K562 (cell line): Measurements from ENCODE around the gene TUBGCP6. TPM values are rescaled to one million over a fixed set of nuclear protein-coding genes. Genes with fewer than 3 reads are reported as not detected.

Source experiments
- CXXC5 ChIP-seq: fragments of 250-450 bp; sonication (Bioruptor Pico); IDR thresholded peaks from 2 replicates; pipeline ENCODE4 v1.8.0; 2022; ENCODE audit warnings: inconsistent platforms, mild to moderate bottlenecking, moderate library complexity
- TOE1 ChIP-seq, 2 experiments: fragments of 450-650 bp in 1 of 2; sonication (generic) in 1 of 2; formaldehyde crosslinking in 1 of 2; IDR thresholded peaks; 2 replicates each; pipeline versions ENCODE4 v1.7.1 to v1.8.0; 2016 to 2022; ENCODE audit warnings: borderline replicate concordance in 2 of 2, mild to moderate bottlenecking in 2 of 2, antibody characterized with exemption in 1 of 2, inconsistent platforms in 1 of 2, low read depth in 1 of 2, missing genetic modification reagents in 1 of 2, moderate library complexity in 1 of 2
- polyA plus RNA-seq, 8 experiments: library from polyadenylated mRNA; depleted of rRNA in 4 of 8; stranded (reverse) in 5 of 8; unstranded in 3 of 8; fragments of >200 nt; fragmentation: Nextera tagmentation in 2 of 8; fragmentation: Illumina TruSeq in 1 of 8; extraction: Ambion mirVana in 2 of 8; extraction: Trizol in 1 of 8; gene quantifications; 2 replicates each; pipeline versions ENCODE4 v1.2.1 to v1.2.3, GENCODE V29; 2011 to 2014; ENCODE audit warnings: inconsistent platforms in 1 of 8, missing spikeins in 1 of 8
- total RNA-seq, 7 experiments: library from RNA; depleted of rRNA in 6 of 7; stranded (reverse); fragments of >200 nt in 6 of 7; fragmentation: Illumina TruSeq in 2 of 7; extraction: Trizol in 2 of 7; gene quantifications; 2 replicates each; pipeline versions ENCODE4 v1.2.1 to v1.2.3, GENCODE V29; 2011 to 2021; ENCODE audit warnings: low replicate concordance in 1 of 7
- TF ChIP-seq, protein P1 (sequence below): fragments of 450-650 bp; IDR thresholded peaks from 2 replicates; pipeline ENCODE4 v1.6.1; 2017; ENCODE audit warnings: antibody characterized with exemption, mild to moderate bottlenecking
- TF ChIP-seq, protein P2 (sequence below): fragments of 450-650 bp; IDR thresholded peaks from 2 replicates; pipeline ENCODE4 v1.6.1; 2017; ENCODE audit warnings: antibody characterized with exemption
- TF ChIP-seq, protein P3 (sequence below): fragments of 450-650 bp; formaldehyde crosslinking; IDR thresholded peaks from 2 replicates; pipeline ENCODE4 v1.4.0; 2020; ENCODE audit warnings: mild to moderate bottlenecking, moderate library complexity

The TUBGCP6 gene
- total and polyA plus RNA-seq, 9 of the 15 experiments (the other 6 are each of a cell fraction or from before 2014, with no cell fraction given) = 0.76 to 33.0 (median 10.1) TPM

DNA sequence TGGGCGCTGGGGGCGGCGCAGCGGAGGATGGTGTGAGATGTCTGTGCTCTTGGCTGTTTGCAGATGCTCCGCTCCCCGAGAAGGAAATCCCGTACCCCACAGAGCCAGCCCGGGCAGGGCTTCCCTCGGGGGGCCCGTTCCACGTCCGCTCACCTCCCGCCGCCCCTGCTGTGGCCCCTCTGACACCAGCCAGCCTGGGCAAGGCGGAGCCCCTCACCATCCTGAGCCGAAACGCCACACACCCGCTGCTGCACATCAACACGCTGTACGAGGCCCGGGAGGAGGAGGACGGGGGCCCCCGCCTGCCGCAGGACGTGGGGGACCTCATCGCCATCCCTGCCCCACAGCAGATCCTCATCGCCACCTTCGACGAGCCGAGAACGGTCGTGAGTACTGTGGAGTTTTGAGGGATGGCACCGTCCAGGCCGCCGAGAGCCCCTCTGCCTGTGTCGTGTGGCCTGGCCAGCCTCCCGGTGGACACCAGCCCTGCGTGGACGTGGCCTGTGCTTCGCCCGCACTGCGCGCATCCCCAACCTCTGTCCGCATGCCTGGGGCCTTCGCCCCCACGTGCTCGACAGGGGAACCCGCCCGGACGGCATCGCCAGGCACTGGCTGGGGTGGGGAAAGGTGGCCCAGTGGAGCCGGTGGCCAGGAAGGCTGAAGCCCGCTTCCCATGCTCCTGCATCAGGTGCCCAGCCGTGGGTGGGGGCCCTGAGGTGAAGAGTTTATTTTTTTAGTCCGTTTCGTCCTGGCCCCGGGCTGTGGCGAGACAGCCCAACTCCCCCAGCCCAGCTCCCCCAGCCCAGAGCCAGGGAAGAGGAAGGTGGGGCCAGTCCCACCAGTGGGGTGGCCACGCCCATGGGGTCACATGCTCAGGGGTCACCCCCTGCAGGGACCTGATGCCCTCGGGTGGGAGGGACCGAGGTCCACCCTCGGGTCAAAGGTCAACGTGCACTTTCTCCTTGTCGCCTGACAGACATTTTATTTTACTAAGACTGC is 65.7 kb downstream of the TUBGCP6 start (continued):
- TF ChIP-seq, protein P1, sequence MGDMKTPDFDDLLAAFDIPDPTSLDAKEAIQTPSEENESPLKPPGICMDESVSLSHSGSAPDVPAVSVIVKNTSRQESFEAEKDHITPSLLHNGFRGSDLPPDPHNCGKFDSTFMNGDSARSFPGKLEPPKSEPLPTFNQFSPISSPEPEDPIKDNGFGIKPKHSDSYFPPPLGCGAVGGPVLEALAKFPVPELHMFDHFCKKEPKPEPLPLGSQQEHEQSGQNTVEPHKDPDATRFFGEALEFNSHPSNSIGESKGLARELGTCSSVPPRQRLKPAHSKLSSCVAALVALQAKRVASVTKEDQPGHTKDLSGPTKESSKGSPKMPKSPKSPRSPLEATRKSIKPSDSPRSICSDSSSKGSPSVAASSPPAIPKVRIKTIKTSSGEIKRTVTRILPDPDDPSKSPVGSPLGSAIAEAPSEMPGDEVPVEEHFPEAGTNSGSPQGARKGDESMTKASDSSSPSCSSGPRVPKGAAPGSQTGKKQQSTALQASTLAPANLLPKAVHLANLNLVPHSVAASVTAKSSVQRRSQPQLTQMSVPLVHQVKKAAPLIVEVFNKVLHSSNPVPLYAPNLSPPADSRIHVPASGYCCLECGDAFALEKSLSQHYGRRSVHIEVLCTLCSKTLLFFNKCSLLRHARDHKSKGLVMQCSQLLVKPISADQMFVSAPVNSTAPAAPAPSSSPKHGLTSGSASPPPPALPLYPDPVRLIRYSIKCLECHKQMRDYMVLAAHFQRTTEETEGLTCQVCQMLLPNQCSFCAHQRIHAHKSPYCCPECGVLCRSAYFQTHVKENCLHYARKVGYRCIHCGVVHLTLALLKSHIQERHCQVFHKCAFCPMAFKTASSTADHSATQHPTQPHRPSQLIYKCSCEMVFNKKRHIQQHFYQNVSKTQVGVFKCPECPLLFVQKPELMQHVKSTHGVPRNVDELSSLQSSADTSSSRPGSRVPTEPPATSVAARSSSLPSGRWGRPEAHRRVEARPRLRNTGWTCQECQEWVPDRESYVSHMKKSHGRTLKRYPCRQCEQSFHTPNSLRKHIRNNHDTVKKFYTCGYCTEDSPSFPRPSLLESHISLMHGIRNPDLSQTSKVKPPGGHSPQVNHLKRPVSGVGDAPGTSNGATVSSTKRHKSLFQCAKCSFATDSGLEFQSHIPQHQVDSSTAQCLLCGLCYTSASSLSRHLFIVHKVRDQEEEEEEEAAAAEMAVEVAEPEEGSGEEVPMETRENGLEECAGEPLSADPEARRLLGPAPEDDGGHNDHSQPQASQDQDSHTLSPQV = no peak
- TF ChIP-seq TOE1 (IDR thresholded peaks at IDR 0.05; ENCODE audit: borderline replicate concordance) (no peak), TOE1 (CRISPR knock-in tag; IDR thresholded peaks at IDR 0.05; ENCODE audit: borderline replicate concordance, low read depth) (no peak), CXXC5 (CRISPR knock-in tag) (no peak)
- TF ChIP-seq, protein P2, sequence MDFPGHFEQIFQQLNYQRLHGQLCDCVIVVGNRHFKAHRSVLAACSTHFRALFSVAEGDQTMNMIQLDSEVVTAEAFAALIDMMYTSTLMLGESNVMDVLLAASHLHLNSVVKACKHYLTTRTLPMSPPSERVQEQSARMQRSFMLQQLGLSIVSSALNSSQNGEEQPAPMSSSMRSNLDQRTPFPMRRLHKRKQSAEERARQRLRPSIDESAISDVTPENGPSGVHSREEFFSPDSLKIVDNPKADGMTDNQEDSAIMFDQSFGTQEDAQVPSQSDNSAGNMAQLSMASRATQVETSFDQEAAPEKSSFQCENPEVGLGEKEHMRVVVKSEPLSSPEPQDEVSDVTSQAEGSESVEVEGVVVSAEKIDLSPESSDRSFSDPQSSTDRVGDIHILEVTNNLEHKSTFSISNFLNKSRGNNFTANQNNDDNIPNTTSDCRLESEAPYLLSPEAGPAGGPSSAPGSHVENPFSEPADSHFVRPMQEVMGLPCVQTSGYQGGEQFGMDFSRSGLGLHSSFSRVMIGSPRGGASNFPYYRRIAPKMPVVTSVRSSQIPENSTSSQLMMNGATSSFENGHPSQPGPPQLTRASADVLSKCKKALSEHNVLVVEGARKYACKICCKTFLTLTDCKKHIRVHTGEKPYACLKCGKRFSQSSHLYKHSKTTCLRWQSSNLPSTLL = no peak
- TF ChIP-seq, protein P3, sequence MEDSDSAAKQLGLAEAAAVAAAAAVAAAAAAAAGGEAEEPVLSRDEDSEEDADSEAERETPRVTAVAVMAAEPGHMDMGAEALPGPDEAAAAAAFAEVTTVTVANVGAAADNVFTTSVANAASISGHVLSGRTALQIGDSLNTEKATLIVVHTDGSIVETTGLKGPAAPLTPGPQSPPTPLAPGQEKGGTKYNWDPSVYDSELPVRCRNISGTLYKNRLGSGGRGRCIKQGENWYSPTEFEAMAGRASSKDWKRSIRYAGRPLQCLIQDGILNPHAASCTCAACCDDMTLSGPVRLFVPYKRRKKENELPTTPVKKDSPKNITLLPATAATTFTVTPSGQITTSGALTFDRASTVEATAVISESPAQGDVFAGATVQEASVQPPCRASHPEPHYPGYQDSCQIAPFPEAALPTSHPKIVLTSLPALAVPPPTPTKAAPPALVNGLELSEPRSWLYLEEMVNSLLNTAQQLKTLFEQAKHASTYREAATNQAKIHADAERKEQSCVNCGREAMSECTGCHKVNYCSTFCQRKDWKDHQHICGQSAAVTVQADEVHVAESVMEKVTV (CRISPR knock-in tag) = no peak
